ENCODE measurements around the gene SEMA3F. TPM values are rescaled to one million over a fixed set of nuclear protein-coding genes. Genes with fewer than 3 reads are reported as not detected.

SEMA3F gene
- total RNA-seq, 1 donor from 2014 or later = 48.0 TPM

DNA sequence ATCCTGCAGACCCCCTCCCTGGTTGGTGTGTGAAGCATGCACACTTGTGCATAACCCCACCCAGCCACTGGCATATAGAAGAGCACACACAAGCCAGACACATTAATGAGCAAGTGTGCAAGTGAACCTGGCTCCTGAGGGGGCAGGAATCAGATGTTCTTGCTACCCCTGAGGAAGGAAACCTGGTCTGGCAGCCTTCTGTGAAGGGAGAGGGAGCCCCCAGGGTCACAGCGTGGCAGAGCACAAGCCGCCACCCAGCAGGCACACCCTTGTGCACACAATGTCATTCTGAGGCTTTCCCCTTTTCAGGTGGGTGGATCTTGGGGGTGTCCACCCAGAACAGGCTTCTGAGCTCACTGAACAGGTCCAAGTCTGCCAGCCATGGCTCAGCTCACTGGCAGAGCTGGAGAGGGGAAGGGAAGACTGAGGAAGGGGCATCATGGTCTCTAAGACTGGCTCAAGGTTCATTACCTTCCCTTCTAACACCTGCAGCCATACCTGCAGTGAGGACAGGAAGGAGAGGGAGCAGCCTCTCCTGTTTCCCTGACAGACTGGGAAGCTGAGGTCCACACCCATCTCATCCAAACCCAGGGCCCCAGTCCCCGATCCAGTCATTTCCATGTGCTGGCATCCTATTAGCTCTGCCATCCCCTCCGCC is 31.6 kb upstream of the SEMA3F start:
- peak overlapping the region; percentile 65 for H3K4me3 Mint-ChIP-seq
- TF ChIP-seq CTCF (conservative IDR thresholded peaks at IDR 0.05) = no peak
- no peak for DNase-seq (ENCODE audit: extremely low spot score, unreplicated experiment)
- no peaks in the 10 kb centered on the region for H3K27me3 Mint-ChIP-seq
- H3K36me3 Mint-ChIP-seq = peaks cover under 1% of the 10 kb centered on the region
- peaks cover 39% of the 10 kb centered on the region for H3K4me1 Mint-ChIP-seq (ENCODE audit: unreplicated experiment)
- H3K27ac Mint-ChIP-seq = peak overlapping the region; percentile 56
- no peaks in the 10 kb centered on the region for H3K9me3 Mint-ChIP-seq

DNA sequence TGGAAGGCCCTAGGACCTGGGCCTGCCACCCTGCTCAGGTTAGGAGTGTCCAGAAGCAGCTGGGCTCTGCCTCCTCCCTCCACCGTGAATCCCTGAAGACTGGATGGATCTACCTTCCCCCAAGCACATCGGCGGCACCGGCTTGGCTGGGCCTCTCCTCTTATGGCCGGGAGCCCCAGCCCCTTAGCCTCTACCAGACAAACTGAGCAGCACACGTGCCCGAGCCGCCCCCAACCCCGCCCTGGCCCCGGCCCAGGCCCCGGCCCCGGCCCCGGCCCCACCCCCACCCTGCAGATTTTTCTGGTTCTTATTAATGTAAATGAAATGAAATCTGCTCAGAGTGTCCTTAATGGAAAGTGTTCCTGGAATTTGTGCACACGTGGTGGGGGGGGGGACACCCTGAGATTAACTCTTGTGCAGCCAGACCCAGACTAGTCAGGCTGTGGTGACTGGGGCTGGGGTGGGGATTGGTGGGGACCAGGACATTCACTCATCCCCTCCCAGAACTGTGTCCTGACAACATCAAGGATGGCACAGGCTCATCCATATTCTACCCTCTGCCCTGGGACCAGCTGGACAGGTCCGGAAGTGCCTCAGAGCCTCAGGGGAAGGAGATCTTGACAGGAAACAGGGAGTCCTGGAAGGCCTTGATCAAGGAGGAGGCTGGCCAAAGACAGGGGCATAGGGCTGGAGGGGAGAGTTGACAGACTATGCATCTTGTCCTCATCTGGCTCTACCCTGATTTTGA is 30.9 kb upstream of the SEMA3F start:
- no peaks in the 10 kb centered on the region for H3K27me3 Mint-ChIP-seq
- no peak for TF ChIP-seq CTCF (conservative IDR thresholded peaks at IDR 0.05)
- no peaks in the 10 kb centered on the region for H3K9me3 Mint-ChIP-seq
- peaks cover 39% of the 10 kb centered on the region for H3K4me1 Mint-ChIP-seq (ENCODE audit: unreplicated experiment)
- H3K4me3 Mint-ChIP-seq = peak overlapping the region; percentile 65
- no peaks in the 10 kb centered on the region for H3K36me3 Mint-ChIP-seq
- H3K27ac Mint-ChIP-seq = peak overlapping the region; percentile 56
- DNase-seq (ENCODE audit: extremely low spot score, unreplicated experiment) = no peak

- no peak for DNase-seq (ENCODE audit: extremely low spot score, unreplicated experiment)
- H3K36me3 Mint-ChIP-seq = no peaks in the 10 kb centered on the region
- TF ChIP-seq CTCF (conservative IDR thresholded peaks at IDR 0.05) = no peak
- H3K27ac Mint-ChIP-seq = no peak overlapping the region
- H3K9me3 Mint-ChIP-seq = no peaks in the 10 kb centered on the region
- H3K4me1 Mint-ChIP-seq (ENCODE audit: unreplicated experiment) = peaks cover 39% of the 10 kb centered on the region
- H3K4me3 Mint-ChIP-seq = peak overlapping the region; percentile 76
- H3K27me3 Mint-ChIP-seq = no peaks in the 10 kb centered on the region
Measured at GRCh38 chr3:50124800-50125178, 30.3 kb upstream of the SEMA3F start.

DNA sequence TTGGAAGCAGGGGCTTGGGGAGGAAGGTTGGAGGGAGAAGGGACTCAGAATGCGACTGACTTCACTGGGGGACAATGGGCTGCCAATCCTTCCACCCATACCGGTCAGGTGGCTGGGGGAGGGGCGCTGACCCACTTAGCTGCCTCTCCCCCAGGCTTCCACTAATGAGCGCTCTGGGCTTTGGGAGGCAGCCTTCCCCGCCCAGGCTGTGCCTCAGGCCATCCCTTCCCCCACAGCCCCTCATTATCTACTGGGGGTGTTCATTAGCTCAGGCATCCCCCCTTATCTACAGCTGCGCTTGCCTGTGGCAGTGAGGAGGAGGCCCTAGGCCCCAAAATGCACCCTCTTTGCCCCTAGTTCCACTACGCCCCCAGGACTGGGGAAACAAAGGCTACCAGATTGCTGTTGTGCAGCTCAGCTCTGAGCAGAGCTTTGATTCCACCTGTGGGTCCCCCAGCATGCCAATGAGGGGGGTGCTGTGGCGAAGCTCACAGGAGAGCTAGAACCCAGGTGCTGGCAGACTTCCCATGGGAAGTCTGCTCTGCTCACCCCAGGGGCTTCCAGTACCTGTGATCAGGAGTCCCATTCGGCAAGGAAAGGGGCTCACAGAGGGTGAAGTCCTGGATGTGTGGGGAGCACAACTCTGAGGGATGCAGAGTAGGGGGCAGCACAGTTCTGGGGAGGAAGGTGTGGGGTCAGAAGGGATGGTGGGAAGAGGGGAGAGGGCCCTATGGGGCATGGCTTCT is 29.4 kb upstream of the SEMA3F start:
- Mint-ChIP-seq H3K27ac (no peak overlapping the region), H3K9me3 (no peaks in the 10 kb centered on the region), H3K36me3 (no peaks in the 10 kb centered on the region), H3K4me1 (ENCODE audit: unreplicated experiment) (peaks cover 39% of the 10 kb centered on the region), H3K27me3 (no peaks in the 10 kb centered on the region), H3K4me3 (no peak overlapping the region)
- no peak for TF ChIP-seq CTCF (conservative IDR thresholded peaks at IDR 0.05)
- DNase-seq (ENCODE audit: extremely low spot score, unreplicated experiment) = no peak

GRCh38 chr3:50126287-50127211 is 28.6 kb upstream of the SEMA3F start:
- DNase-seq (ENCODE audit: extremely low spot score, unreplicated experiment) = no peak
- H3K27ac Mint-ChIP-seq = peak overlapping the region; percentile 58
- no peak for TF ChIP-seq CTCF (conservative IDR thresholded peaks at IDR 0.05)
- H3K9me3 Mint-ChIP-seq = no peaks in the 10 kb centered on the region
- peaks cover 39% of the 10 kb centered on the region for H3K4me1 Mint-ChIP-seq (ENCODE audit: unreplicated experiment)
- H3K27me3 Mint-ChIP-seq = no peaks in the 10 kb centered on the region
- H3K36me3 Mint-ChIP-seq = no peaks in the 10 kb centered on the region
- no peak overlapping the region for H3K4me3 Mint-ChIP-seq

Measured in type B pancreatic cell (in vitro differentiated cells).